LoVo (cell line): ENCODE data around the gene DLGAP3.
"Not testable (repeated sequence)": the region's sequence is repeated elsewhere in the genome, so short reads cannot be mapped to it uniquely, and the experiment has no call there.

Experiments used
- DNase-seq: peaks from one replicate; pipeline ENCODE4 v3.0.0-alpha.2; 2016; ENCODE audit warnings: low spot score

Gene DLGAP3

DNA sequence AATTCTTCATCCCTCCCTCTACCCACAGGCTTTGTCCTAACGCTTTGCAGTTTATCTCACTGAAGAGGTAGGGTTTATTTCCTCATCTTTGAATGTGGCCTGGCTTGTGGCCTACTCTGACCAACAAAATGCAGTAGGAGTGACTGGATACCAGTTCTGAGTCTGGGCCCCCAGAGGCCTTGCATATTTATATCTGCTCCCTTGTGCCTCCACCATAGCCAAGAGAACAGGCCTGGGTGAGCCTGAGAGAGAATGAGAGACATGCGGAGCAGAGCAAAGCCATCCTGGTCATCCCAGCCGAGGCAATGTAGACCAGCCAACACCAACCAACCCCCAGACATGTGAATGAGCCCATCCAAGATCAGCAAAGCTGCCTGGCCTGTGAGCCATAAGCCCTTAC lies 100.2 kb downstream of the DLGAP3 start:
- DNase-seq, result no peak

DNA sequence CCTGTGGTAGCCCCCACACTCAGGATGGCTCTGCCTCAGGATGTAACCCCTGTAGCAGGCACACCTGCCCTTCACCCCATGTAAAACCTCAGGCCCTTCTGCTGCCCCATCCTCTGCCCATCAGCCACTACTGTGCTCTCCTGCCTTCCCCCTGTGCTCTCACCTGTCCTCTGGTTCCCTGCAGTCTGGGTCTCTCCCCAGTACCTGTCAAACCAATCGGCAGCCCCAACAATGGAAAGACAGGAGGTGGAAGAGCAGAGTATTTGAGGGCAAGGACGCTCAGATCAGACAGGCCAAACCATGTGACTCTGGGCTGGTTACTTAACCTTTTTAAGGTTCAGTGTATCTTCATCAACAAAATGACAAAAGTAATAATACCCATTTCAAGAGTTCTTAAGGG lies 100.8 kb downstream of the DLGAP3 start:
- DNase-seq, result no peak

DNA sequence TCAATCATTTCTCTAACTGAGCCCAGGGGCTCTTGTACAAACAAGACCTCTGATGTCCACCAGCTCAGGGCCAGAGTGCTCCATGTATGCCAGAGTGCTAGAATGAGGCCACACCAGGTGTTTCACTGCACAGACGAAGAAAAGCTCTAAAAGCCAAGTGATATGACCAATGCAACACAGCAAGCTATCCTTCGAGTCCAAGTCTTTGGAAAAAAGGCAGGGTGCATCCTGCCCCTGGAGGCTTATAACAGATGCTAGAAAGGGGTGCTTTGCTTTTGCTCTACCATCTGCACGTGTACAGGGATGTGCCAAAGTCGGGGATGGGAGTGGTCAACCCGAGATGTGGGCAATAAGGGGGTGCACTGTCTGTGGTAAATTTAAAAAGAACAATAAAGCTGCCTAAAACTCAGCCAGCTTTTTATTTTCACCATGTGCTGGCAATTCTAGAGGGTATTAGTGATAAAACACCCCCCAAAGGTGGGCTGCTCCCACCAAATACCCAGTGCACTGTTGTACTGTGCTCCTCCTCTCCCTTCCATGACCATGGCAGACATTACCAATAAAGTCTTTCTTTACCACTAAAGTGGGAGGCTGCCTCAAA lies 102.0 kb downstream of the DLGAP3 start:
- no peak for DNase-seq

DNA sequence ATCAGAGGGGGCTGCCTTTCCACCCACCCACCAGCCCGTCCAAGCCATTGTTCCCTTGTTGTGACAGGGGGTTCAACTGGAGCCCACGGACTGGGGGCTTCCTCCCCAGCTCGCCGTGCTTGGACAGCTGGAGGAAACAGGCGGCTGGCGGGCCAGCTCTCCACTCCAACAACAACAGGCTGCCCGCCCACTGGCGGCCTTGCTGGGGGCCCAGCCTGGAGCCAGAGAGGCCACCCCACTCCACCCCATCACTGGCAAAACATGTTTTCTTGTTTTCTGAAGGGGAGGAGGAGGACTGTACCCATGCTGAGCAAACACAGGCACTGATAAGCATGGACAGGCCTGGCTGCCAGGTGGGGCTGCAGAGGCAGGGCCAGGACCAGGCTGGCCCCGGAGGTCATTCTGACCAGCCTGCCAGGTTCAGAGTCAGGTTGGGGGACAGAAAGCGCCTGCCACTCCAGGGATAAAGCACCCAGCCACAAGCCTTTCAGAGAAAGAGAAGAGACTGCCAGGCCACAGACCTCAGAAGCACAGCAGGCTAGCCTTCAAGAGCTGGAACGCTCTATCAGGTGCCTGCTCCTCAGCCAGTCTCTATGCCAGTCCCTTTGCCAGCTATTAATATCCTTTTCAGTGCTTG lies 103.9 kb downstream of the DLGAP3 start:
- DNase-seq, result no peak

DNA sequence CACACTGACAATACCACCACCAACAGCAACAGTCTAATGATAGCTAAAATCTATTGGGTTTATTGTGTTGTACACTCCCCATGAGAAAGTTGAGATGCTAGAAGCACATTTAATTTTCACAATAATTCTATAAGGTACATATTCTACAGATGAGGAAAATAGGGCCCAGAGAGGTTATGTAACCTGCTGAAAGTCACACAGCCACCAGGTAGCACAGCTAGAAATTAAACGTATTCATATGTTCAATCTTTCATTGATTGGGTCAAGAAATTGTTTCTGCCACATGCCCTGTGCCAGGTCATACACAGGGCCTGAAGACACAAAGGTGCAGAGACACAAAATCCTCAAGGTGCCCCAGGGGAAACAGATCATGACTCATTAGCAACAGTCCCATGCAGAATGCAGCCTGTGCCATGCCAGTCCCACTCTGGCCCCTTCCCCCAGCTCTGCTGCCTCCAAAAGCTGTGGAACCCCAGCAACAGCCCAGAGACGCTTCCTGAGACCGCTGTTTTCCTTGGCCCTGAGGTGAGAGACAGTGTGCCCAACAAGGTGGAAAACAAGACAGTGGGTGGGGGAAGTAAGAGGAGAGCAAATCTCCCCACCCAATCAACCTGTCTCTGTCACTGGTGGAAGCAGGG lies 104.5 kb downstream of the DLGAP3 start:
- no peak for DNase-seq

DNA sequence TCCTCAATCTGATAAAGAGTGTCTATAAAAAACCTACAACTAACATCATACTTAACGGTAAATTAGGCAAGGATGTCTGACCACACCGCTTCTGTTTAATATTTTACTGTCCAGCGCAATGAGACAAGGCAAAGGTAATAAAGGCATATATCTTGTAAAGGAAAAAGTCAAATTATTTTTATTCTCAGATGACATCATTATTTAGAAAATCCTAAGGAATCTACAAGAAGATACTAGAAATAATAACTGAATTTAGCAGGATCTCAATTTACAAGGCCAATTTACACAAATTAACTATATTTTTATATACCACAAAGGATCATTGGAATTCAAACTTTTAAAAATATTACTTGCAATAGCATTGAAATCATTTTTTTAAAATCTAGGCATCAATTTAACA lies 107.2 kb downstream of the DLGAP3 start:
- no peak for DNase-seq

DNA sequence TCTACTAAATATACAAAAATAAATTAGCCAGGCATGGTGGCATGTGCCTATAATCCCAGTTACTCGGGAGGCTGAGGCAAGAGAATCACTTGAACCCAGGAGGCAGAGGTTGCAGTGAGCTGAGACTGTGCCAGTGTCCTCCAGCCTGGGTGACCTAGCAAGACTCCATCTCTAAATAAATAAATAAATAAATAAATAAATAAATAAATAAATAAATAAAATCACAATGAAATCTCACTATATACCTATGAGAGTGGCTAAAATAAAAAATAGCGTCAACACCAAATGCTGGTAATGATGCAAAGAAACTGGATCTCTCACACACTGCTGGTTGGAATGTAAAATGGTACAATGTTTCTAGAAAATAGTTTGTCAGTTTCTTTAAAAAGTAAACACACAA lies 110.6 kb downstream of the DLGAP3 start:
- DNase-seq, result not testable (repeated sequence)

DNA sequence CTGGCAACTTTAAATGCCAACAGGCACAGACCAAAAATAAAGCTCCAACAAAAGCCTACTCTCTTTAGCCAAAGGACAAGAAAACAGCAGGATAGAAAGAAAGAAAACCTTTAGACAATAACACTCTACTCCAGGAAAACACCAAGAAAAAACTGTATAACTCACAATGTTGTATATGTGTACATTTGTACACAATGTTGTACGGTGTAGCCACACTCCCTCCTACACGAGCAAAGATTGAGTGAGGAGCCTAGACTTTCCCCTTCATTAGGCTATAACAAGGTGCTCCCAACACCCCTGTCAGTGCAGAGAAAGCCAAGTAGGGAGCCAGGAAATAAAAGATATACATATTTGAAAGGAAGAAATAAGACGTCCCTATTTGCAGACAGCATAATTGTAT lies 112.7 kb downstream of the DLGAP3 start:
- DNase-seq, result no peak

DNA sequence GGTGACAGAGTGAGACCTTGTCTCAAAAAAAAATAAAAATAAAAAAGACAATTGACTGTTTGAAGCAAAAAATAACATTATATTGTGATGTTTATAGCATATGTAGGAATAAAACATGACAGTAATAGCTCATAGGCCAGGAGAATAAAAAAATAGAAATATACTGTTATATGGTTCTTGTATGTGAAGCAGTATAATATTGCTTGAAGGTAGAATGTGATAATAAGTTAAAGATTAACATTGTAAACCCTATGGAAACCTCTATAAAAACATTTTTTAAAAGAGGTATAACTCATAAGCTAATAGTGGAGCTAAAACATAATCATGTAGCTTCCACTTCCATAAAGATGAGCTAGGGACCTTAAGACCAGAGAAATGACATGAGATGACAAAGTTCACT lies 113.1 kb downstream of the DLGAP3 start:
- DNase-seq, result no peak
